Measurements from ENCODE around the gene CLIP1.
"Not testable (repeated sequence)": the region's sequence is repeated elsewhere in the genome, so short reads cannot be mapped to it uniquely, and the experiment has no call there.

CLIP1 gene

DNA sequence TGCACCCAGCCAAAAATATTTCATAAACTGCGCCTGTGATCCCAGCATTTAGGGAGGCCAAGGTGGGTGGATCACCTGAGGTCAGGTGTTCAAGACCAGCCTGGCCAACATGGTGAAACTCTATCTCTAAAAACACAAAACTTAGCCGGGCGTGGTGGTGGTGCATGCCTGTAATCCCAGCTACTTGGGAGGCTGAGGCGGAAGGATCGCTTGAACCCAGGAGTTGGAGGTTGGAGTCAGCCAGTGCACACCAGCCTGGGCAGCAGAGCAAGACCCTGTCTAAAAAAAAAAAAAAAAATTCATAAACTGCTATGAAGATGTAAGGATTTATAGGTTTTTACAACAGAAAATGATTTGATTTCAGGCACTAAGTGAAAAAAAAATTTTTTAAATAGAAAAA is 6.6 kb upstream of the CLIP1 start:
- DNase-seq: not testable (repeated sequence)

DNA sequence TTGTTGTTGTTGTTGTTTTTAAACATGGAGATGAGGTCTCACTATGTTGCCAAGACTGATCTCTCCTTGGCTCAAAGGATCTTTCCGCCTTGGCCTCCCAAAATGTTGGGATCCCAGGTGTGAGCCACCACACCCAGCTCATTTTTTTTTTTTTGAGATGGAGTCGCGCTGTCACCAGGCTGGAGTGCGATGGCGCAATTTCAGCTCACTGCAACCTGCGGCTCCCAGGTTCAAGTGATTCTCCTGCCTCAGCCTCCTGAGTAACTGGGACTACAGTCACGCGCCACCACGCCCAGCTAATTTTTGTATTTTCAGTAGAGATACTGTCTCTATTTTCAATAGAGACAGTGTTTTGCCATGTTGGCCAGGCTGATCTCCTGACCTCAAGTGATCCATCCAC is 4.9 kb upstream of the CLIP1 start:
- DNase-seq: no peak

DNA sequence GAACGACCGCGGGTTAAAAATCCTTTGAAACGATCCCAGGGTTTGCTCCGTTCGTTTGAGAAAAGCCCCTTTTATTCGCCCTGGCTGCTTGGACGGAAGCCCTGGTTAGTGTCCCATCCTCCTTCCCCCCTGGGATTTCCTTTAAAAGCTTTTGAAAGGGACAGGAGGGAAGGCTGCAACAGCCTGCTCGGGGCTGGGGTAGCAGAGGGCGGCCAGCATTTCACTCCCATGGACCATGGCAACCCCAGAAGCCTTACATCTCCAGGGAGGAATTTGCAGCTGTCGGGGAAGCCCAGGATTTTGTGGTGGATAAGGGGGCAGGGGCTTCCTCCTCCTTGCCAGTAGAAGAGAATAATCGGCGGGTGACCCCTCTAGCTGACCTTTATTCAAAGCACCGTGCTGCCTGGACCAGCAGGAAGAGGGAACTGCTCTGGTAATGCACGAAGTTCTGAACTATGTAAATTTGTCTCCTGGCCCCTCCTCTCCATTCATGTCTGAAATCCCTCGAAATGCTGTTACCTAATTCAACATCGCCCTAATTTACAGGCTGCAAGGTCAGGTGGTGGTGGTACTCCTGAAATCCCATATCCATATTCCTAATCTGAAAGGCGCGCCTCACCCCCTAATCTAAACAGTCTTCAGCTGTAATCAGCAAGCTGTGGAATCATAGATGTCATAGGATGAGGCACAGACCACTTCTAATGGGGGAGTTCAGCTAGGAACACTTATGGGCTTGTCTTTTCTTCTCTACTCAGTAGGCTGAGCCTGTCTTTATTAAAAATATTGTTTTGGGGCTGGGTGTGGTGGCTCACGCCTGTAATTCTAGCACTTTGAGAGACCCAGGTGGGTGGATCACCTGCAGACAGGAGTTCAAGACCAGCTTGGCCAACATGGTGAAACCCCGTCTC is 1.0 kb upstream of the CLIP1 start:
- DNase-seq: no peak

DNA sequence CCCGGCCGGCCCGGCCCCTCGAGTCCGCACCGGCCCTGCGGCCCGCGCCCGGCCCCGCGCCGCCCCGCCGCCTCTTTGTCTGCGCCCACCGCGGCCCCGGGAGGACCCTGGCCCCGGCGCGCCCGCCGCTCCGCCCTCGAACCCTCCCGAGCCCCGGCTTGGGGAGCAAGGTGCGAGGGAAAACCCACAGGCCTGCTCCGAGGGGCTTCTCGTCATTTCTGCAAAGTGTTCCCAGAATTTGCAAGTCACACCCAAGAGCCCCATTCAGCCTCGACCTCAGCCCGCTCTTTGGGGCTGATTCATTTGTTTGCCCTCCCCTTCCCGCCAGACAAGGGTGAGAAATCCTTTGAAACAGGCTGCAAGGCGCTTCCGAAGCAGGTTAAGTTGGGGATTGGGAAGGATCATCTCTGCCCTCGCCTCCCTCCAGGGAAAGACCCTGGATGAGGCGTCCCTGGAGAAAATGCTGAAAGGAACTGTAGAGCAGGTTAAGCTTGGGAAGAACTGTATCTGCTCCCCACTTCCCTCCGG is 325 bp upstream of the CLIP1 start:
- DNase-seq: no peak

DNA sequence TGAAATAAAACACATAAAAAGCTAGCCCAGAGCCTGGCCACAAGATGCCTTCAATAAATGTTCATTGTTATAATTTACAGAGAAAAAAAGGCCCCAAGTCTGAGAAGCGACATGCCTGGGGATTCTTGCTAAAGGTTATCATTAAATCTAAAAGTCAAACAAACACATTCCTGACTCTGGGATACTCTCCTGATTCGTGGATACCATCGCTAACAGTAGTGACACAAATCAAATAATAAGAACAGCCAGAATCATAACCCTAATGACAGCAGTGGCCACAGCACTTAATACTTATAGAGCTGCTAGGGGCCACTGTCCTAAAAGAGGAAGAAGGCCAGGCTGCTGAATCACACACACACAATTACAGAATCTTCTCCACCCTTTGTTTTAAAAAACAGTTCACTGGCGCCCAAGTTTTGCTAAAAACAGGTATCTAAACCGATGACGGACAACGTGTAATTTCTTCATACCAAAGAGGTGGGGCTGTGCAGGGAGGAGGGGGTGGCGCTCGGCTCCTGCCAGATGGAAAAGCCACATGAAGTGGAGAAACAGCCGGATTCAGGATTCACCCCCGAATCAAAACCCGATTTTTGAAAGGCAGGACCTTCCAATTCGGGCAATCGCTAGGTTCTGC is 1.2 kb downstream of the CLIP1 start:
- no peak for DNase-seq

DNA sequence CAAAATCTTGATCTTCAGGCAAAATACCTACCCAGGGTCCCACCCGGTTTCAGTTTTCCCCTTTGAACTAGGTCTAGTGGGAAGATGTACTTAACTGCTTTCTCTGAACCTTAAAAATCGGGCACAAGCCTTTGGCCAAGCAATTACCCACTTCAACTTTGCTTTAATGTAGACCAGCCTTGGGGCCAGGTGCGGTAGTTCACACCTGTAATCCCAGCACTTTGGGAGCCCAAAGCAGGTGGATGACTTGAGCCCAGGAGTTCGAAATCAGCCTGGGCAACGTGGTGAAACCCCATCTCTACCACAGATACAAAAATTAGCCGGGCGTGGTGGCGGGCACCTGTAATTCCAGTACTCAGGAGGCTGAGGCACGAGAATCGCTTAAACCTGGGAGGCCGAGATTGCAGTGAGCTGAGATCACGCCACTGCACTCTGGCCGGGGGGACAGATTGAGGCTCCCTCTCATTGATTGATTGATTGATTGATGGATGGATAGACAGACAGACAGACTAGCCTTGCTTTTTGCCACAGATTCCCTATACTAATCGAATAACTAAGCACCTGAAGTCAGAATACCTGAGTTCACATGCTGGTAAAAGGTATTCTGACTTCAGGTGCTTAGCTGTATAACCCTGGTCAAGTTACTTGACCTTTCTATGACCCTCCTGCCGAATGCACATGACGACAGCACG is 1.9 kb downstream of the CLIP1 start:
- DNase-seq: no peak

DNA sequence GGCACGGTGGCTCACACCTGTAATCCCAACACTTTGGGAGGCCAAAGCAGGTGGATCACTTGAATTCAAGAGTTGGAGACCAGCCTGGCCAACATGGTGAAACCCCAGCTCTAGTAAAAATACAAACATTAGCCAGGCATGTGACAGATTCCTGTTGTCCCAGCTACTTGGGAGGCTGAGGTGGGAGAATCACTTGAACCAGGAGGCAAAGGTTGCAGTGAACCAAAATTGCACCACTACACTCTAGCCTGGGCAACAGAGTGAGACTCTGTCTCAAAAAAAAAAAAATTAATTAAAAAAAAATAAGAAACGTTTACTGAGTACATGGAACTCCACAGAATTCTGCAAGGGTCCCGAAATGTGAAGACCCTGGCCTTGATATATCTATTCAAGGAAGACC is 3.4 kb downstream of the CLIP1 start:
- DNase-seq: not testable (repeated sequence)

DNA sequence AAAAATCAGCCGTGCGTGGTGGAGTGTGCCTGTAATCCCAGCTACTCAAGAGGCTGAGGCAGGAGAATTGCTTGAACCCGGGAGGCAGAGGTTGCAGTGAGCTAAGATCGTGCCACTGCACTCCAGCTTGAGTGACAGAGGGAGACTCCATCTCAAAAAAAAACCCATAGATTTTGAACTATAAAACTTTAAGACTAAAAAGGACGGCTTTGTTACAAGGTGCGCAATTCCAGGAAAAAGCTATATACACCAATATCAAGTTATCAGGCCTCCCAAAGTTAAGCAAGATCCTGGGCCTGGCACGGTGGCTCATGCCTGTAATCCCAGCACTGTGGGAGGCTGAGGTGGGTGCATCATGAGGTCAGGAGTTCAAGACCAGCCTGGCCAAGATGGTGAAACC is 6.8 kb downstream of the CLIP1 start:
- DNase-seq: not testable (repeated sequence)

DNA sequence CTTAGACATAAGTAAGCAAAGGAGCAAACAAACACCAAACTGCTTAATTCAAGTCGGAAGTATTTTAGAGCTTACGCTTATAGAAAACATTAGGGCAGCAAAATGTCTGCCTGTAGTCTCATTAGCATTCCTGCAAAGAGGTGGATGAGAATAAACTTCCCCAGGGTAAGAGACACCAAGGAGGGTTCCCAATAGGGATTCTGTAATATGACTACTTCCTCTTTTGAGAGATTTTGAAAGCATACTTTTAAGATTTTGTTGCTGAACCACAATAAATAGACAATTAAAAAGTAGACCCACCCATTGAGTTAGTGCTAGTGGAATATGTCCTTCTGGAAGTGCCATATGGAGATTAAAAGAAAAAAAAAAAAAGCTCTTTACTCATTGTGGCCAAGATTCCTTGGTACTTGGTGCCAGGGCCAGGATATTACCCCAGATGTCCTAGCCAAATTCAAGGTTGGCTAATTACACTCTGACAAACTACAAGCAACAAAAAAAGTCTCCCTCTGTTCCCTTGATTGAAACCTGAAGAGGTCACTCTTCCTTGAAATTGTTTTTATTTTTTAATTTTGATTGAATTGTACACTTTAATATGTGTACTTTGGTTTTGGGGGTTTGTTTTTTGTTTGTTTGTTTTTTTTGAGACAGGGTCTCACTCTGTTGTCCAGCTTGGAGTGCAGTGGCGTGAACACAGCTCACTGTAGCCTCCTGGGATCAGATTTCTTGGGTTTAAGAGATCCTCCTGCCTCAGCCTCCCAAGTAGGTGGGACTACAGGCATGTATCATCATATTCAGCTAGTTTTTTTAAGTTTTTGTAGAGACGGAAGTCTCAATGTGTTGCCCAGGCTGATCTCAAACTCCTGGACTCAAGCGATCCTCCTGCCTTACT is 8.7 kb downstream of the CLIP1 start:
- no peak for DNase-seq

DNA sequence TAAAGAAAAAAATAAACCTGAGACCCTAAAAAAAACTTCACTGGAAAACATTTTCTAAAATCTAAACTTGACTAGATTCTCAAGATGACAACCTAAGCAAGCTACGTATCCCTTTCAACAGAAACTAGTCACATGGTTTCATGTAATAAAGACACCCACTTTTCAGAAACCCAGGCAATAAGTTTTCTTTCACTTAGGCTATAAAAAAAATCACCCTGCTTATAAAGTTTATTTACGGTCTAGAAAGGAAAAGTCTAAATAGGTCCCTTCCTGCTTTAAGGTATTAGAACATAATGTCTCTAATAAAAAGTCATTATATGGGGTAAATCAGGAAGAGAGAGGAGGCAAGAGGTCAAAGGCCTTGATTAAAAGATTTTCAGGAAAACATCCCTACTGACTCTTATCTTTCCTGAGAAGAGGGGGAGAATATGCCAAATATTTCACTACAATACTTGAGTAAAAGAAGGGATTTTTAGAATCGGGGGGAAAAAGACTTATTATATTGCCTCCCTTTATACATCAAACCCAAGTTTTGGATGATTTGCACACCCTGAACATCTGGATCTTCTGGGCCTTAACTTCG is 9.5 kb downstream of the CLIP1 start:
- DNase-seq: no peak

DNA sequence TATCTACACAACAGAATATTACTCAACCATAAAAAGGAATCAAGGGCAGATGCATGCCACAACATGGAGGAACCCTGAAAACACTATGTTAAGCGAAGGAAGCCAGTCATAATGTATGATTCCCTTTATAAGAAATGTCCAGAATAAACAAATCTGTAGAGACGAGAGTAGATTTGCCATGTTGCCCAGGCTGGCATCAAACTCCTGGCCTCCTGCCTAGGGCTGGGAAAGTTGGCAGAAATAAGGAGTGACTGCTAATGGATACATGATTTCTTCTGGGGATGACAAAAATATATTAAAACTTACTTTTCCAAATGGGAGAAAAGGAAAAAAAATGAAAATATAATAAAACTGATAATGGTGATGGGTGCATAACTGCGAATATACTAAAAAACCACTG is 10.9 kb downstream of the CLIP1 start:
- no peak for DNase-seq

DNA sequence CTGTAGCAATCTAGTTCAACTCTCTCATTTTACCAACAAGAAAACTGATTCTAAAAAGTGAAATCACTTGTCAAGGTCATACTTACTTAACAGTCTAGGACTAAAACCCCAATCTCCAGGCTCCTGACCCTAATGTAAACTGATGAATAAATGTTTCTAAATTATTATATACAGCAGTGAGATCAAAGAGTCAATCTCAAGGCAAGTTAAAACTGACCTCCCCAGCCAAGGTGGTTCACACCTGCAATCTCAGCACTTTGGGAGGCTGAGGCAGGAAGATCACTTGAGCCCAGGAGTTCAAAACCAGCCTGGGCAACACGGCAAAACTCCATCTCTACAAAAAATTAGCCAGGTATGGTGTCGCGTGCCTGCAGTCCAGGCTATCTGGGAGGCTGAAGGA is 15.3 kb downstream of the CLIP1 start:
- no peak for DNase-seq

DNA sequence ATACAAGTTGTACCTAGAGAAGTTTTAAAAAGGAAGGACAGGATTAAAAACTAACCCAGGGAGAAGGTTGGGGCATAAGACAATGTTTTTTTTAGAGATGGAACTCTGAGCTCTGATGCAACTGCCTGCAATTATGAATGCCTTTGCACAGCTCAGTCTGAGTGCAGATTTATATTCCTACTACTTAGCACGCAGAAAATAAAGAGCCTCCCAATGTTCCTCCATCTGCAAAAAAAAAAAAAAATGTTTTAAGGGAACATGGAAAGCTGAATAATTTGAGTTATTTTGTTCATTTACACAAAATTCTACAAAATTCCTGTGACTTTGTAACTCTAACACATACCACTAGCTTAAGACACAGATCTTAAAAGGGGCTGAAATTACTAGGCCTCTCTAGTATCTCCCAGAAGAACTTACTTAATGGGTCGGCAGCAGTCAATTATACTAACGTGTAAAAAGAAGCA is 15.7 kb downstream of the CLIP1 start:
- DNase-seq: no peak

DNA sequence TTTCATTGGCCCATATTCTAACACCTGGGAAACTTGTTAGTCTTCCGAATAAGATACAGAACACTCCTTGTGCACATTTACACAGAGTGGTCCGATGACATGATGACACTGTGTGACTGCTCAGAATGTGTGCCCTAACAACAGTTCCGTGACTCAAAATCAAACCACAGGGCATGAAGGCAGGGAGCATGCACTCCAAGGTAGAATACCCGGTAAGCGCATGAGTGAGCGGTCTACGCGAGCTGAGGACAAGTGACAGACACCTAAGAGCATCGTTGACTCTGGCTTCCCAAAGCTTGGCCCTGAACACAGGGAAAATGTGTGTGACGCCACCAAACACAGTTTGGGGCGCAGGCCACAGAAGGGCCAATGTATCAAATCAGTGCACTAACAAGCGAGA is 18.6 kb downstream of the CLIP1 start:
- no peak for DNase-seq

DNA sequence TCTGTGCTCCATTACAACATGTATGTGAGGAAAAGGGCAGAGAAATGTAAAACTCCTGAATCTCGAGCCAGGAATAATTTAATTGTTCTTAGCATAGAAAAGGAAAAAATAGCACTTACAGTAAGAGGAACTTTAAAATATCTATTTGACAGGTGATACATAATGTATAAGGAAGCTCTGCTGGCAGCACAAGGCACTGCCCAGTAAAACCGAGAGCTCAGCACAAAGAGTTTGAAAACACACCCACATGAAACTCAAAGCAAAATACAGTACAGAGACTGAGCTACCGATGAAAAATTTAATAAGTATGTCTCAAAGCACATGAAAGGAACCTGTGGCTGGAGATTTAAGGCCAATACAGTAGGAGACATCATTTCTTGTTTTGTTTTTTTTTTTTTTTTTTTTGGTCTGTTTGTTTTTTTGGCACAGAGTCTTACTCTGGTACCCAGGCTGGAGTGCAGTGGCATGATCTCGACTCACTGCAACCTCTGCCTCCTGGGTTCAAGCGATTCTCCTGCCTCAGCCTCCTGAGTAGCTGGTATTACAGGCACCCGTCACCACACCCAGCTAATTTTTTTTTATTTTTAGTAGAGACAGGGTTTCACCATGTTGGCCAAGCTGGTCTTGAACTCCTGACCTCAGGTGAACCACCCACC is 19.2 kb downstream of the CLIP1 start:
- DNase-seq: no peak

DNA sequence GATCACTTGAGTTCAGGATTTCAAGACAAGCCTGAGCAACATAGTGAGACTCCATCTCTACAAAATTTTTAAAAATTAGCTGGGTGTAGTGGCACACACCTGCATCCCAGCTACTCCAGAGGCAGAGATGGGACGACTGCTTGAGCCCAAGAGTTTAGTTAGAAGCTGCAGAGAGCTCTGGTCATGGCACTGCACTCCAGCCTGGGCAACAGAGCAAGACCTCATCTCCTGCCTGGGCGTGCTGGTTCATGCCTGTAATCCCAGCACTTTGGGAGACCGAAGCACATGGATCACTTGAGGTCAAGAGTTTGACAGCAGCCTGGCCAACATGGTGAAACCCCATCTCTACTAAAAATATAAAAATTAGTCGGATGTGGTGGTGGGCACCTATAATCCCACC is 20.2 kb downstream of the CLIP1 start:
- no peak for DNase-seq

DNA sequence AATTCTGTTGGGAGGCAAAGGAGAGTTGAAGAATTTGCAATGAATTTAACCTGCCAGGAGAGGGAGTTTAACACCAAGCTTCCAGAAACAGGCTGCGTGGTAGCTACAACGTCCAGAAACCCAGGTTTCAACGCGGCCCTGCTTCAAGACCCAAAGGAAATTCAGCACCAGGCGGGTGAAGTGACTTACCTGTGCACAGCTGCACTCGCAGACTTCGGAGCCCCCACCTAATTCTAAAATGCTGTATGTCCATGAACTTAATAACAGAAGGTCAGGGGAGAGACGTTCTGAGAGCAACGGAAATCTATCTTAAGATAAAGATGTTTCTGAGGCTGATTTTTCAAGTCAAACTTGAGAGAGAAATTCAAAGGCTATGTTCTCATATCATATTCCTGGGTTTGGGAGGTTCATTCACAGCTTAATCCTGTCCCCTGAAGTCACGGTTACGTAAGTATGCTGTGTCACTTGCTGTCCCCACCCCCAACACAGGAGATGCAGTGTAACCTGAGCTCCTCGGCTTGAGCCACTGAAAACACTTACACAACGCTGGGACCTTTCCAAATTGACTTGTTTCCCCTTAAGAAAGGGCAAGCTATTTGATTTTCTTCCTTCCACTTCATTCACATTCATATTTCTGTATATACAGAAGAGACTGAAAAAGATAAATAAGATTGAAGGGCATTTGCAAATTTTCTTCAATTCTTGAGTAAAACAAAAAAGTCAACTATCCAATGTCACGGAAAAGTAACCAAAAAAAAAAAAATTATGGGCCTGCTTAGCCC is 22.7 kb downstream of the CLIP1 start:
- no peak for DNase-seq

DNA sequence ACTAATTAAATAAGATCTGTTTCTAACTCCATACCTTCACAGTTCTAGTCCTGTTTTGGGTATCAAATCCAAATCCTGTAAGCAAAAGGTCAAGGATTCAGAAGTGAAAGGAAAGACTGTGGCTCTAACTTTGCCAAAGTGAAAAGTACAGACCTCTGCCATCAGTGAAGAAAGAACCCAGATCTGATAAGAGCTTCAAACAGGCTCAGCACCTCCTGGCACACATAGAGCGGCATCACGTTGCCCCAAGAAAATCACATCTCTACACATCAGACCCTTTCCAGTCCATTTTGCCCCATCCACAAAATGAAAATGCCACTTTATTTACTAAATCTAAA is 23.2 kb downstream of the CLIP1 start:
- DNase-seq: no peak

DNA sequence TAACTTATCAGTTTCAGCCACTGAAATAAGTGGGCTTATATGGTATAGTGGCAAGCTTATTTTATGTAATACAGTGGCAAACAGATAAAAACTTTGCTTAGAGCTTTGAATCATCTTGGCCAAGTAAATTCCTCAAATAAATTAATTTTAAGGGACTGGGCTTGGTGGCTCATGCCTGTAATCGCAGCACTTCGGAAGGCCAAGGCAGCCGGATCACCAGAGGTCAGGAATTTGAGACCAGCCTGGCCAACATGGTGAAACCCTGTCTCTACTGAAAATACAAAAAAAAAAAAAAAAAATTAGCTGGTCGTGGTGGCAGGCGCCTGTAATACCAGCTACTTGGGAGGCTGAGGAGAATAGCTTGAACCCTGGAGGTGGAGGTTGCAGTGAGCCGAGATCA is 24.5 kb downstream of the CLIP1 start:
- DNase-seq: not testable (repeated sequence)

DNA sequence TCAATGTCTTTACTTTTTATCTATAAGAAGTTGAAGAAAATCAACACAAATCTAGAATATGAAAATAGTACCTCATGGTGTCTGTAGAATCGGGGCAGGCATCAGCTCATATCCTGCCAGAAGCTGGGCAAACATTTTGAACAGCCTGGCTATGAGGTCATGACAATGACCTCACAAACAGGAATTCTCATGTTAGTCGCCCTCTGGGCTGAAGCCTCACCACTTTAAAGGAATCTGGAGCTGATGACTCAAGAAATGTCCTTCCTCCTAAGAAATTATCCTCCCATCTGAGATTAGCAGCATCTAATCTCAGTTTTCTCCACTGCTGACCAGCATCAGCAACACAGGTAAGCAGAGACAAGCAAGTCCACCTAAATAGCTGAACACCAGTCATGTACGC is 27.1 kb downstream of the CLIP1 start:
- DNase-seq: no peak

Measured in cortex of kidney (tissue), 1 donor.